K562 (cell line): Measurements from ENCODE around the gene FUNDC2. TPM values are rescaled to one million over a fixed set of nuclear protein-coding genes. Genes with fewer than 3 reads are reported as not detected.

Source experiments
- ATAC-seq: fragments of 200-7000 bp; cut with Tn5 transposase; 3 replicates; pipeline ENCODE4 v1.9.1; 2020; ENCODE audit warnings: moderate library complexity
- BruUV-seq: library from RNA; stranded (reverse); fragments of 400-500 nt; replicated peaks from 2 replicates; lab custom pipeline; 2021; lab: Mats Ljungman, UMichigan
- CTCF ChIA-PET: fragments of 300-600 bp; formaldehyde crosslinking; extraction: SDS; loops from one replicate; lab custom pipeline; 2021; ENCODE audit warnings: low intra/inter-chr PET ratio; lab: Yijun Ruan, JAX
- POLR2A ChIA-PET: fragments of 300-600, 350-650 bp; sonication (Branson Sonifier 250); formaldehyde crosslinking; extraction: SDS; loops from one replicate; lab custom pipeline; 2021; ENCODE audit warnings: antibody characterized with exemption, inconsistent platforms; lab: Yijun Ruan, JAX
- DNase-seq, 4 experiments: peaks; one replicate each; pipeline versions ENCODE4 v3.0.0 to v3.0.0-alpha.2; 2011 to 2018; ENCODE audit warnings: low spot score in 3 of 4, mixed read lengths in 3 of 4; ENCODE audit errors: extremely low read depth in 1 of 4
- FAIRE-seq: peaks from 2 replicates; lab custom pipeline; 2011; peaks lifted over from hg19 to GRCh38; lab: Jason Lieb, UNC
- H2AFZ ChIP-seq: 2 replicates; pipeline ENCODE4 v1.6.0; 2011; ENCODE audit warnings: low read depth, low read length, control low read depth, inconsistent platforms
- H3K27ac ChIP-seq: fragments of 200-600 bp; 3 replicates; pipeline ENCODE4 v1.8.0; 2011; ENCODE audit warnings: low read depth, mild to moderate bottlenecking, control low read depth, inconsistent platforms, low read length, moderate library complexity, mixed read lengths; ENCODE audit errors: extremely low read depth
- H3K27me3 ChIP-seq, 2 experiments: fragments of 300-600 bp in 1 of 2; 2 replicates in 1 of 2; 3 replicates in 1 of 2; pipeline versions ENCODE4 v1.6.0 to v1.8.0; 2011; ENCODE audit warnings: inconsistent platforms in 2 of 2, low read length in 2 of 2, mild to moderate bottlenecking in 1 of 2, mixed read lengths in 1 of 2, moderate library complexity in 1 of 2; ENCODE audit not compliant: control insufficient read depth in 2 of 2, insufficient read depth in 2 of 2
- H3K36me3 ChIP-seq: fragments of 300-600 bp; 3 replicates; pipeline ENCODE4 v1.8.0; 2011; ENCODE audit warnings: mild to moderate bottlenecking, low read length, inconsistent platforms; ENCODE audit not compliant: control insufficient read depth, insufficient read depth
- H3K4me1 ChIP-seq, 2 experiments: fragments of 200-600 bp in 1 of 2; replicated peaks in 1 of 2; 2 replicates in 1 of 2; 3 replicates in 1 of 2; pipeline versions ENCODE4 v1.5.1 to v1.8.0; 2011; ENCODE audit warnings: inconsistent platforms in 2 of 2, low read length in 2 of 2, mild to moderate bottlenecking in 1 of 2, mixed read lengths in 1 of 2, moderate library complexity in 1 of 2; ENCODE audit not compliant: control insufficient read depth in 2 of 2, insufficient read depth in 2 of 2
- H3K4me2 ChIP-seq: 2 replicates; pipeline ENCODE4 v1.6.1; 2011; ENCODE audit warnings: low read length, control low read depth, inconsistent platforms, mixed read lengths; ENCODE audit not compliant: insufficient read depth
- H3K4me3 ChIP-seq: fragments of 200-600 bp; sonication (generic), shearing (Covaris generic); 2 replicates; pipeline ENCODE4 v1.5.1; 2016; ENCODE audit warnings: control low read depth, inconsistent platforms
- H3K79me2 ChIP-seq: fragments of 200-600 bp; 3 replicates; pipeline ENCODE4 v1.8.0; 2011; ENCODE audit warnings: low read length, inconsistent platforms; ENCODE audit not compliant: control insufficient read depth, insufficient read depth
- H3K9ac ChIP-seq, 2 experiments: 2 replicates each; pipeline versions ENCODE4 v1.6.0 to v1.6.1; 2011; ENCODE audit warnings: low read depth in 2 of 2, low read length in 2 of 2, control low read depth in 1 of 2, inconsistent platforms in 1 of 2, mild to moderate bottlenecking in 1 of 2, mixed read lengths in 1 of 2; ENCODE audit not compliant: insufficient read depth in 1 of 2
- H3K9me1 ChIP-seq: one replicate; pipeline ENCODE4 v1.6.0; 2011; ENCODE audit warnings: inconsistent platforms, mild to moderate bottlenecking, low read length, moderate library complexity; ENCODE audit not compliant: control insufficient read depth, insufficient read depth
- H3K9me3 ChIP-seq: replicated peaks from 2 replicates; pipeline ENCODE4 v1.5.1; 2011; ENCODE audit warnings: low read depth, low read length, inconsistent platforms; ENCODE audit not compliant: control insufficient read depth, insufficient read depth
- H4K20me1 ChIP-seq: replicated peaks from 2 replicates; pipeline ENCODE4 v1.6.1; 2011; ENCODE audit warnings: low read length, inconsistent platforms, mixed read lengths; ENCODE audit not compliant: control insufficient read depth, insufficient read depth
- ARID1B ChIP-seq: fragments of 450-650 bp; IDR thresholded peaks from 2 replicates; pipeline ENCODE4 v1.6.1; 2016; ENCODE audit warnings: antibody characterized with exemption, mild to moderate bottlenecking, inconsistent platforms
- CBFA2T2 ChIP-seq: fragments of 450-650 bp; conservative IDR thresholded peaks from 2 replicates; pipeline ENCODE4 v1.6.1; 2017; ENCODE audit warnings: mild to moderate bottlenecking
- CBFA2T3 ChIP-seq: fragments of 450-650 bp; IDR thresholded peaks from 2 replicates; pipeline ENCODE4 v1.6.1; 2017
- DPF2 ChIP-seq: fragments of 450-650 bp; IDR thresholded peaks from 2 replicates; pipeline ENCODE4 v1.6.1; 2016
- EP300 ChIP-seq: IDR thresholded peaks from 2 replicates; pipeline ENCODE4 v1.6.1; 2012; ENCODE audit warnings: low read length, improper control_type of control experiment
- ETV1 ChIP-seq: fragments of 450-650 bp; conservative IDR thresholded peaks from 2 replicates; pipeline ENCODE4 v1.6.1; 2016; ENCODE audit warnings: missing genetic modification characterization, control low read depth, low read depth, missing compliant biosample characterization
- HMBOX1 ChIP-seq: sonication (generic); IDR thresholded peaks from 2 replicates; pipeline ENCODE4 v1.6.1; 2016
- LCOR ChIP-seq: sonication (generic); formaldehyde crosslinking; IDR thresholded peaks from 2 replicates; pipeline ENCODE4 v1.8.0; 2022; ENCODE audit warnings: mild to moderate bottlenecking, missing genetic modification reagents
- MEF2A ChIP-seq: IDR thresholded peaks from 2 replicates; pipeline ENCODE4 v1.6.1; 2011; ENCODE audit warnings: low read depth, mild to moderate bottlenecking, low read length, moderate library complexity; ENCODE audit not compliant: control insufficient read depth
- NFIX ChIP-seq: fragments of 250-450 bp; sonication (Bioruptor Pico); IDR thresholded peaks from 2 replicates; pipeline ENCODE4 v1.4.0; 2020; ENCODE audit warnings: low read depth, mild to moderate bottlenecking, moderate library complexity
- RCOR1 ChIP-seq, 2 experiments: IDR thresholded peaks; 2 replicates each; pipeline ENCODE4 v1.6.1; 2012; ENCODE audit warnings: low read depth in 2 of 2, low read length in 2 of 2, borderline replicate concordance in 1 of 2, improper control_type of control experiment in 1 of 2
- SMARCA4 ChIP-seq: fragments of 450-650 bp; IDR thresholded peaks from 2 replicates; pipeline ENCODE4 v1.6.1; 2016
- TBL1XR1 ChIP-seq, 2 experiments: IDR thresholded peaks; 2 replicates each; pipeline ENCODE4 v1.6.1; 2012; ENCODE audit warnings: improper control_type of control experiment in 2 of 2, low read length in 2 of 2, mild to moderate bottlenecking in 1 of 2
- TCF3 ChIP-seq: sonication (generic); formaldehyde crosslinking; IDR thresholded peaks from 2 replicates; pipeline ENCODE4 v1.4.0; 2020; ENCODE audit warnings: mild to moderate bottlenecking, missing genetic modification reagents
- TEAD4 ChIP-seq, 2 experiments: sonication (generic) in 1 of 2; formaldehyde crosslinking in 1 of 2; IDR thresholded peaks; 2 replicates each; pipeline versions ENCODE4 v1.6.1 to v1.8.0; 2012 to 2022; ENCODE audit warnings: borderline replicate concordance in 1 of 2, inconsistent platforms in 1 of 2, low read length in 1 of 2, mild to moderate bottlenecking in 1 of 2, missing genetic modification reagents in 1 of 2
- XRCC5 ChIP-seq: fragments of 200-400 bp; formaldehyde crosslinking; IDR thresholded peaks from 2 replicates; pipeline ENCODE4 v1.6.1; 2017; ENCODE audit warnings: low read depth, mild to moderate bottlenecking, low read length
- ZNF24 ChIP-seq: fragments of 450-650 bp; IDR thresholded peaks from 2 replicates; pipeline ENCODE4 v1.6.1; 2016
- ZNF311 ChIP-seq: fragments of 250-450 bp; sonication (Bioruptor Pico); IDR thresholded peaks from 2 replicates; pipeline ENCODE4 v1.4.0; 2020; ENCODE audit warnings: mild to moderate bottlenecking, moderate library complexity
- WGBS: fragments of 100-300 bp; shearing (Covaris generic); methylation state at CpG from one replicate; pipeline ENCODE4 v1.1.6; 2016; ENCODE audit warnings: low coverage, mixed read lengths; ENCODE audit not compliant: insufficient coverage; ENCODE audit errors: missing lambda C conversion rate; 5-methylcytosine and 5-hydroxymethylcytosine counted together
- in situ Hi-C: fragments of 300-500 bp; cut with MboI; formaldehyde crosslinking; loops from 4 replicates; pipeline ENCODE4 v1.15.0; 2018; ENCODE audit warnings: inconsistent platforms, mixed read lengths
- intact Hi-C: fragments of 100-400 bp; cut with micrococcal nuclease; formaldehyde crosslinking; loops from 2 replicates; pipeline ENCODE4 v1.14.2; 2022
- polyA plus RNA-seq, 8 experiments: library from polyadenylated mRNA; depleted of rRNA in 4 of 8; stranded (reverse) in 5 of 8; unstranded in 3 of 8; fragments of >200 nt; fragmentation: Nextera tagmentation in 2 of 8; fragmentation: Illumina TruSeq in 1 of 8; extraction: Ambion mirVana in 2 of 8; extraction: Trizol in 1 of 8; gene quantifications; 2 replicates each; pipeline versions ENCODE4 v1.2.1 to v1.2.3, GENCODE V29; 2011 to 2014; ENCODE audit warnings: inconsistent platforms in 1 of 8, missing spikeins in 1 of 8
- total RNA-seq, 7 experiments: library from RNA; depleted of rRNA in 6 of 7; stranded (reverse); fragments of >200 nt in 6 of 7; fragmentation: Illumina TruSeq in 2 of 7; extraction: Trizol in 2 of 7; gene quantifications; 2 replicates each; pipeline versions ENCODE4 v1.2.1 to v1.2.3, GENCODE V29; 2011 to 2021; ENCODE audit warnings: low replicate concordance in 1 of 7
- TF ChIP-seq, protein P1 (sequence below): fragments of 450-650 bp; formaldehyde crosslinking; IDR thresholded peaks from 2 replicates; pipeline ENCODE4 v1.4.0; 2020; ENCODE audit warnings: mild to moderate bottlenecking, moderate library complexity
- TF ChIP-seq, protein P2 (sequence below), 2 experiments: IDR thresholded peaks; 2 replicates each; pipeline ENCODE4 v1.6.1; 2012; ENCODE audit warnings: improper control_type of control experiment in 2 of 2, low read depth in 2 of 2, low read length in 2 of 2, borderline replicate concordance in 1 of 2

FUNDC2 gene
- total and polyA plus RNA-seq, 9 of the 15 experiments (the other 6 are each of a cell fraction or from before 2014, with no cell fraction given): 50.6 to 235 (median 123) TPM

DNA sequence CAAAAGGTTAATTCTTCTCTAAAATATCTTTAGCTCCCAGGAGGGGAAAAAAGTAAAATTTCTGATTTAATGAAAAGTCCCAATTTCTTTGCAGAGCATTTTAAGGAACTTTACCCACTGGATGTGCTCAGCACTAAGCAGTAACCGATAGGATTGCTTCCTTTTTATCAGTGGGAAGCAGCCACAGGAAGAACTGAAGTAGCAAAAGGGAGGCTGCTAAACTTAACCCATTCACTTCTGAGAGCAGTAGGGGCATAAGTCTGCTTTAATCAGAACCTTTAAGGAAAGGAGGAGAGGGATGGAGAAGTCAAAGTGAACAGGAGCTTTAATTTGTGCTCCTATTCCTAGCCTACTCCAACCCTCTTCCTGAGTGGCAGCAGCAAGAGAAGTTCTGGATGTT lies 4.1 kb upstream of the FUNDC2 start, which contains the start of gene F8:
F8 (minus strand) TSS at position 139 of the 400 bp plus-strand sequence. CDS start 171 bp downstream, outside the sequence.
- peaks cover 6% of the 10 kb centered on the region for H3K79me2 ChIP-seq
- ChIA-PET POLR2A (no interaction called here), CTCF (no interaction called here)
- peak in 2 of 4 experiments; percentile 33 to 60 for DNase-seq
- H3K4me1 ChIP-seq: peaks cover 14 to 31% of the 10 kb centered on the region in 2 experiments
- in situ Hi-C loops (no loop called here), intact Hi-C loops (no loop called here)
- peak; percentile 74 for FAIRE-seq
- H3K9me3 ChIP-seq: no peaks in the 10 kb centered on the region
- no peaks in the 10 kb centered on the region for H3K36me3 ChIP-seq
- 0% methylated on average over 1 of the region's 1 CpG for WGBS
- H2AFZ ChIP-seq: peak within 1 kb of the TSS; percentile 76
- H3K27me3 ChIP-seq: no peaks in the 10 kb centered on the region
- peak within 1 kb of the TSS; percentile 18; the same call in 1 of the 3 replicates for H3K27ac ChIP-seq
- no peak for ATAC-seq
- no peaks in the 10 kb centered on the region for H3K9me1 ChIP-seq
- H3K4me2 ChIP-seq: peak within 1 kb of the TSS; percentile 77
- H3K9ac ChIP-seq: peak within 1 kb of the TSS; percentile 26 to 43; a peak in 2 of 4 replicates
- no TSS peak for BruUV-seq
- H3K4me3 ChIP-seq: no peak within 1 kb of the TSS; the same call in 1 of the 2 replicates
- H4K20me1 ChIP-seq: no peaks in the 10 kb centered on the region
- TF ChIP-seq XRCC5: no peak
- peak; percentile 73 for TF ChIP-seq EP300
- peak; percentile 51 for TF ChIP-seq SMARCA4
- TF ChIP-seq ZNF311 (CRISPR knock-in tag): no peak
- TF ChIP-seq, protein P1, sequence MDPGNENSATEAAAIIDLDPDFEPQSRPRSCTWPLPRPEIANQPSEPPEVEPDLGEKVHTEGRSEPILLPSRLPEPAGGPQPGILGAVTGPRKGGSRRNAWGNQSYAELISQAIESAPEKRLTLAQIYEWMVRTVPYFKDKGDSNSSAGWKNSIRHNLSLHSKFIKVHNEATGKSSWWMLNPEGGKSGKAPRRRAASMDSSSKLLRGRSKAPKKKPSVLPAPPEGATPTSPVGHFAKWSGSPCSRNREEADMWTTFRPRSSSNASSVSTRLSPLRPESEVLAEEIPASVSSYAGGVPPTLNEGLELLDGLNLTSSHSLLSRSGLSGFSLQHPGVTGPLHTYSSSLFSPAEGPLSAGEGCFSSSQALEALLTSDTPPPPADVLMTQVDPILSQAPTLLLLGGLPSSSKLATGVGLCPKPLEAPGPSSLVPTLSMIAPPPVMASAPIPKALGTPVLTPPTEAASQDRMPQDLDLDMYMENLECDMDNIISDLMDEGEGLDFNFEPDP (CRISPR knock-in tag): no peak
- 0 out of 4 replicates have a peak, but pooled peaks of 1 of the 2 experiments have one; percentile 9 for TF ChIP-seq TBL1XR1 (IDR thresholded peaks at IDR 0.05; ENCODE audit: low read length in 2 of 2)
- TF ChIP-seq TCF3 (CRISPR knock-in tag): peak; percentile 77
- TF ChIP-seq, protein P2, sequence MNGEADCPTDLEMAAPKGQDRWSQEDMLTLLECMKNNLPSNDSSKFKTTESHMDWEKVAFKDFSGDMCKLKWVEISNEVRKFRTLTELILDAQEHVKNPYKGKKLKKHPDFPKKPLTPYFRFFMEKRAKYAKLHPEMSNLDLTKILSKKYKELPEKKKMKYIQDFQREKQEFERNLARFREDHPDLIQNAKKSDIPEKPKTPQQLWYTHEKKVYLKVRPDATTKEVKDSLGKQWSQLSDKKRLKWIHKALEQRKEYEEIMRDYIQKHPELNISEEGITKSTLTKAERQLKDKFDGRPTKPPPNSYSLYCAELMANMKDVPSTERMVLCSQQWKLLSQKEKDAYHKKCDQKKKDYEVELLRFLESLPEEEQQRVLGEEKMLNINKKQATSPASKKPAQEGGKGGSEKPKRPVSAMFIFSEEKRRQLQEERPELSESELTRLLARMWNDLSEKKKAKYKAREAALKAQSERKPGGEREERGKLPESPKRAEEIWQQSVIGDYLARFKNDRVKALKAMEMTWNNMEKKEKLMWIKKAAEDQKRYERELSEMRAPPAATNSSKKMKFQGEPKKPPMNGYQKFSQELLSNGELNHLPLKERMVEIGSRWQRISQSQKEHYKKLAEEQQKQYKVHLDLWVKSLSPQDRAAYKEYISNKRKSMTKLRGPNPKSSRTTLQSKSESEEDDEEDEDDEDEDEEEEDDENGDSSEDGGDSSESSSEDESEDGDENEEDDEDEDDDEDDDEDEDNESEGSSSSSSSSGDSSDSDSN (IDR thresholded peaks at IDR 0.05; ENCODE audit: borderline replicate concordance in 1 of 2, low read depth in 2 of 2, low read length in 2 of 2): 0 out of 4 replicates have a peak, but pooled peaks of 1 of the 2 experiments have one; percentile 47
- 0 out of 2 replicates have a peak, but pooled peaks have one; percentile 38 for TF ChIP-seq DPF2
- TF ChIP-seq ARID1B: peak; percentile 75
- TF ChIP-seq ETV1: peak; percentile 30
- TF ChIP-seq HMBOX1: peak; percentile 51; the same call in 1 of the 2 replicates
- TF ChIP-seq CBFA2T3: peak; percentile 80
- 0 out of 2 replicates have a peak, but pooled peaks have one; percentile 32 for TF ChIP-seq LCOR (CRISPR knock-in tag)
- peak in 1 of 2 experiments; percentile 53; a peak in 1 of 4 replicates for TF ChIP-seq RCOR1 (IDR thresholded peaks at IDR 0.05; ENCODE audit: borderline replicate concordance in 1 of 2, low read depth in 2 of 2, low read length in 2 of 2)
- TF ChIP-seq MEF2A: no peak
- peak; percentile 55; the same call in 1 of the 2 replicates for TF ChIP-seq TEAD4 (IDR thresholded peaks at IDR 0.05; ENCODE audit: low read length)
- TF ChIP-seq TEAD4 (CRISPR knock-in tag; IDR thresholded peaks at IDR 0.05; ENCODE audit: borderline replicate concordance): no peak
- TF ChIP-seq ZNF24: peak; percentile 98
- TF ChIP-seq CBFA2T2: peak; percentile 63
- no peak for TF ChIP-seq NFIX
